GM12878 (cell line): ENCODE results near the gene LCAT. TPM values are rescaled to one million over a fixed set of nuclear protein-coding genes. Genes with fewer than 3 reads are reported as not detected.
A peak's percentile ranks its signal among the peaks of the same experiment; 100 is the strongest.

Experiments used
- CBX5 ChIP-seq: sonication (generic); IDR thresholded peaks from 2 replicates; pipeline ENCODE4 v1.6.1; 2016; ENCODE audit warnings: low read depth, moderate library complexity, mild to moderate bottlenecking, inconsistent platforms
- IRF4 ChIP-seq: IDR thresholded peaks from 2 replicates; pipeline ENCODE4 v1.6.1; 2011; ENCODE audit warnings: low read depth, low read length
- MEF2A ChIP-seq: IDR thresholded peaks from 2 replicates; pipeline ENCODE4 v1.6.1; 2011; ENCODE audit warnings: low read depth, mild to moderate bottlenecking, low read length, moderate library complexity; ENCODE audit not compliant: insufficient read depth
- MYB ChIP-seq: fragments of 150-350 bp; IDR thresholded peaks from 2 replicates; pipeline ENCODE4 v1.6.1; 2014; ENCODE audit warnings: mild to moderate bottlenecking, low read depth, low read length, borderline replicate concordance
- ZNF207 ChIP-seq: fragments of 450-650 bp; IDR thresholded peaks from 2 replicates; pipeline ENCODE4 v1.6.1; 2014; ENCODE audit warnings: antibody characterized with exemption, mild to moderate bottlenecking, borderline replicate concordance
- ZNF274 ChIP-seq: IDR thresholded peaks from one replicate; pipeline ENCODE4 v1.8.0; 2011; ENCODE audit not compliant: insufficient read length, insufficient read depth
- polyA plus RNA-seq, 11 experiments: library from polyadenylated mRNA; depleted of rRNA in 4 of 11; unstranded in 6 of 11; stranded (reverse) in 5 of 11; fragments of >200 nt; fragmentation: Nextera tagmentation in 4 of 11; fragmentation: Illumina TruSeq in 1 of 11; extraction: Ambion mirVana in 4 of 11; extraction: Trizol in 1 of 11; gene quantifications; 1 replicate in 1 of 11; 2 replicates in 10 of 11; pipeline versions ENCODE4 v1.2.1 to v1.2.3, GENCODE V29; 2011 to 2016; ENCODE audit warnings: inconsistent platforms in 2 of 11, missing spikeins in 2 of 11, low read depth in 1 of 11
- total RNA-seq, 4 experiments: library from RNA; depleted of rRNA in 3 of 4; stranded (reverse); fragments of >200 nt in 3 of 4; fragmentation: Illumina TruSeq in 1 of 4; extraction: Trizol in 1 of 4; gene quantifications; 2 replicates each; pipeline versions ENCODE4 v1.2.1 to v1.2.3, GENCODE V29; 2013 to 2021
- TF ChIP-seq, protein P1 (sequence below): fragments of 450-650 bp; formaldehyde crosslinking; IDR thresholded peaks from 2 replicates; pipeline ENCODE4 v1.4.0; 2020; ENCODE audit warnings: mild to moderate bottlenecking, moderate library complexity
- TF ChIP-seq, protein P2 (sequence below): IDR thresholded peaks from 2 replicates; pipeline ENCODE4 v1.6.1; 2011; ENCODE audit warnings: mild to moderate bottlenecking, low read depth, low read length, moderate library complexity; ENCODE audit not compliant: insufficient replicate concordance
- TF ChIP-seq, protein P3 (sequence below): IDR thresholded peaks from 2 replicates; pipeline ENCODE4 v1.6.1; 2012; ENCODE audit warnings: low read length, inconsistent platforms
- TF ChIP-seq, protein P4 (sequence below): IDR thresholded peaks from 2 replicates; pipeline ENCODE4 v1.6.1; 2012; ENCODE audit warnings: improper control_type of control experiment, low read depth, low read length; ENCODE audit not compliant: insufficient replicate concordance
- TF ChIP-seq, protein P5 (sequence below): fragments of 450-650 bp; IDR thresholded peaks from 2 replicates; pipeline ENCODE4 v1.6.1; 2018; ENCODE audit warnings: borderline replicate concordance, mild to moderate bottlenecking; ENCODE audit not compliant: partially characterized antibody

Gene LCAT
- total and polyA plus RNA-seq, 10 of the 15 experiments (the other 5 are each of a cell fraction or from before 2014, with no cell fraction given): 0.61 to 11.7 (median 3.3) TPM

DNA sequence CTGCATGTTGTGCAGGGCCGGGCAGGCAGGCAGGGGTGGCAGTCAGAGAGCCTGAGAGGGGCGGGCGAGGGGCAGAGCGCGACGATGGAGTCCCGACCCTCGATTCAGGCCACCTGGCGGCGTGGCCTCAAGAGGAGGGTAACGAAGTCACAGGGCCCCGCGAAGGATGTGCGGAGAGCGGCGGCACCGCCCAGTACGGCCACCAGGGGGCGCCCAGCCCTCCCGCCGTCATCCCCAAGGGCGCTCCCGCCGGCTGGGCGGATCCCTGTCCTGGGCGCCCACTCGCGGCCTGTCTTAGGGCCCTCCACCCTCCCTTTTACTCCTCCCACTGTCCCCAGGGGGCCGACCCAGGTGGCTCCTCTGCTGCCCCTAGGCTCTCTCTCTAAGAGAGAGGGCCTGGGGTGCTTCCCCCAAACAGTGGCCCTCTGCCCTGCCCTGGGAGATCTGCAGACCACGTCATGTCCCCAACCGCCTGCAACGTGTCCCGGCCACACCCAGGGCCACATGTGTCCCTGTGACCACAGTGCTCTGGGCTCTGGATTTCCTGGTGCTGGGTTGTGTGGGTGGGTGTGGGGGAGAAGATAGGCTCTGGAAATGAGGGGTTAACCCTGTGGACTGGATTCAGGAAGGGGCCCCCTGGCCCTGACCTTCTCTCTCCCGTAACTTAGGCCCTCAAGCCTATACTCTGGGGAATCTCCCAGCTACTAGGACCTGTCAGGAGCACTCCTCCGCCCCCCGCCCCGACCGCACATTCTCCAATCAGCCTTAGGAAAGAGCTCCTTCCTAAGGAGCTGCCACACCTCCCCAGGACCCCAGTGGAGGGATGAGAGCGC is 49.5 kb upstream of the LCAT start (continued):
- TF ChIP-seq, protein P1, sequence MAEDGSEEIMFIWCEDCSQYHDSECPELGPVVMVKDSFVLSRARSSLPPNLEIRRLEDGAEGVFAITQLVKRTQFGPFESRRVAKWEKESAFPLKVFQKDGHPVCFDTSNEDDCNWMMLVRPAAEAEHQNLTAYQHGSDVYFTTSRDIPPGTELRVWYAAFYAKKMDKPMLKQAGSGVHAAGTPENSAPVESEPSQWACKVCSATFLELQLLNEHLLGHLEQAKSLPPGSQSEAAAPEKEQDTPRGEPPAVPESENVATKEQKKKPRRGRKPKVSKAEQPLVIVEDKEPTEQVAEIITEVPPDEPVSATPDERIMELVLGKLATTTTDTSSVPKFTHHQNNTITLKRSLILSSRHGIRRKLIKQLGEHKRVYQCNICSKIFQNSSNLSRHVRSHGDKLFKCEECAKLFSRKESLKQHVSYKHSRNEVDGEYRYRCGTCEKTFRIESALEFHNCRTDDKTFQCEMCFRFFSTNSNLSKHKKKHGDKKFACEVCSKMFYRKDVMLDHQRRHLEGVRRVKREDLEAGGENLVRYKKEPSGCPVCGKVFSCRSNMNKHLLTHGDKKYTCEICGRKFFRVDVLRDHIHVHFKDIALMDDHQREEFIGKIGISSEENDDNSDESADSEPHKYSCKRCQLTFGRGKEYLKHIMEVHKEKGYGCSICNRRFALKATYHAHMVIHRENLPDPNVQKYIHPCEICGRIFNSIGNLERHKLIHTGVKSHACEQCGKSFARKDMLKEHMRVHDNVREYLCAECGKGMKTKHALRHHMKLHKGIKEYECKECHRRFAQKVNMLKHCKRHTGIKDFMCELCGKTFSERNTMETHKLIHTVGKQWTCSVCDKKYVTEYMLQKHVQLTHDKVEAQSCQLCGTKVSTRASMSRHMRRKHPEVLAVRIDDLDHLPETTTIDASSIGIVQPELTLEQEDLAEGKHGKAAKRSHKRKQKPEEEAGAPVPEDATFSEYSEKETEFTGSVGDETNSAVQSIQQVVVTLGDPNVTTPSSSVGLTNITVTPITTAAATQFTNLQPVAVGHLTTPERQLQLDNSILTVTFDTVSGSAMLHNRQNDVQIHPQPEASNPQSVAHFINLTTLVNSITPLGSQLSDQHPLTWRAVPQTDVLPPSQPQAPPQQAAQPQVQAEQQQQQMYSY (CRISPR knock-in tag): no peak
- peak; percentile 91; the same call in 1 of the 2 replicates for TF ChIP-seq ZNF207
- TF ChIP-seq MYB: no peak
- 0 out of 2 replicates have a peak, but pooled peaks have one; percentile 29 for TF ChIP-seq IRF4
- TF ChIP-seq CBX5: no peak
- TF ChIP-seq, protein P2, sequence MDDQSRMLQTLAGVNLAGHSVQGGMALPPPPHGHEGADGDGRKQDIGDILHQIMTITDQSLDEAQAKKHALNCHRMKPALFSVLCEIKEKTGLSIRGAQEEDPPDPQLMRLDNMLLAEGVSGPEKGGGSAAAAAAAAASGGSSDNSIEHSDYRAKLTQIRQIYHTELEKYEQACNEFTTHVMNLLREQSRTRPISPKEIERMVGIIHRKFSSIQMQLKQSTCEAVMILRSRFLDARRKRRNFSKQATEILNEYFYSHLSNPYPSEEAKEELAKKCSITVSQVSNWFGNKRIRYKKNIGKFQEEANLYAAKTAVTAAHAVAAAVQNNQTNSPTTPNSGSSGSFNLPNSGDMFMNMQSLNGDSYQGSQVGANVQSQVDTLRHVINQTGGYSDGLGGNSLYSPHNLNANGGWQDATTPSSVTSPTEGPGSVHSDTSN: no peak
- no peak for TF ChIP-seq ZNF274
- TF ChIP-seq, protein P3, sequence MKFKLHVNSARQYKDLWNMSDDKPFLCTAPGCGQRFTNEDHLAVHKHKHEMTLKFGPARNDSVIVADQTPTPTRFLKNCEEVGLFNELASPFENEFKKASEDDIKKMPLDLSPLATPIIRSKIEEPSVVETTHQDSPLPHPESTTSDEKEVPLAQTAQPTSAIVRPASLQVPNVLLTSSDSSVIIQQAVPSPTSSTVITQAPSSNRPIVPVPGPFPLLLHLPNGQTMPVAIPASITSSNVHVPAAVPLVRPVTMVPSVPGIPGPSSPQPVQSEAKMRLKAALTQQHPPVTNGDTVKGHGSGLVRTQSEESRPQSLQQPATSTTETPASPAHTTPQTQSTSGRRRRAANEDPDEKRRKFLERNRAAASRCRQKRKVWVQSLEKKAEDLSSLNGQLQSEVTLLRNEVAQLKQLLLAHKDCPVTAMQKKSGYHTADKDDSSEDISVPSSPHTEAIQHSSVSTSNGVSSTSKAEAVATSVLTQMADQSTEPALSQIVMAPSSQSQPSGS: no peak
- TF ChIP-seq, protein P4, sequence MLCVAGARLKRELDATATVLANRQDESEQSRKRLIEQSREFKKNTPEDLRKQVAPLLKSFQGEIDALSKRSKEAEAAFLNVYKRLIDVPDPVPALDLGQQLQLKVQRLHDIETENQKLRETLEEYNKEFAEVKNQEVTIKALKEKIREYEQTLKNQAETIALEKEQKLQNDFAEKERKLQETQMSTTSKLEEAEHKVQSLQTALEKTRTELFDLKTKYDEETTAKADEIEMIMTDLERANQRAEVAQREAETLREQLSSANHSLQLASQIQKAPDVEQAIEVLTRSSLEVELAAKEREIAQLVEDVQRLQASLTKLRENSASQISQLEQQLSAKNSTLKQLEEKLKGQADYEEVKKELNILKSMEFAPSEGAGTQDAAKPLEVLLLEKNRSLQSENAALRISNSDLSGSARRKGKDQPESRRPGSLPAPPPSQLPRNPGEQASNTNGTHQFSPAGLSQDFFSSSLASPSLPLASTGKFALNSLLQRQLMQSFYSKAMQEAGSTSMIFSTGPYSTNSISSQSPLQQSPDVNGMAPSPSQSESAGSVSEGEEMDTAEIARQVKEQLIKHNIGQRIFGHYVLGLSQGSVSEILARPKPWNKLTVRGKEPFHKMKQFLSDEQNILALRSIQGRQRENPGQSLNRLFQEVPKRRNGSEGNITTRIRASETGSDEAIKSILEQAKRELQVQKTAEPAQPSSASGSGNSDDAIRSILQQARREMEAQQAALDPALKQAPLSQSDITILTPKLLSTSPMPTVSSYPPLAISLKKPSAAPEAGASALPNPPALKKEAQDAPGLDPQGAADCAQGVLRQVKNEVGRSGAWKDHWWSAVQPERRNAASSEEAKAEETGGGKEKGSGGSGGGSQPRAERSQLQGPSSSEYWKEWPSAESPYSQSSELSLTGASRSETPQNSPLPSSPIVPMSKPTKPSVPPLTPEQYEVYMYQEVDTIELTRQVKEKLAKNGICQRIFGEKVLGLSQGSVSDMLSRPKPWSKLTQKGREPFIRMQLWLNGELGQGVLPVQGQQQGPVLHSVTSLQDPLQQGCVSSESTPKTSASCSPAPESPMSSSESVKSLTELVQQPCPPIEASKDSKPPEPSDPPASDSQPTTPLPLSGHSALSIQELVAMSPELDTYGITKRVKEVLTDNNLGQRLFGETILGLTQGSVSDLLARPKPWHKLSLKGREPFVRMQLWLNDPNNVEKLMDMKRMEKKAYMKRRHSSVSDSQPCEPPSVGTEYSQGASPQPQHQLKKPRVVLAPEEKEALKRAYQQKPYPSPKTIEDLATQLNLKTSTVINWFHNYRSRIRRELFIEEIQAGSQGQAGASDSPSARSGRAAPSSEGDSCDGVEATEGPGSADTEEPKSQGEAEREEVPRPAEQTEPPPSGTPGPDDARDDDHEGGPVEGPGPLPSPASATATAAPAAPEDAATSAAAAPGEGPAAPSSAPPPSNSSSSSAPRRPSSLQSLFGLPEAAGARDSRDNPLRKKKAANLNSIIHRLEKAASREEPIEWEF: no peak
- TF ChIP-seq MEF2A: 0 out of 2 replicates have a peak, but pooled peaks have one; percentile 13
- TF ChIP-seq, protein P5, sequence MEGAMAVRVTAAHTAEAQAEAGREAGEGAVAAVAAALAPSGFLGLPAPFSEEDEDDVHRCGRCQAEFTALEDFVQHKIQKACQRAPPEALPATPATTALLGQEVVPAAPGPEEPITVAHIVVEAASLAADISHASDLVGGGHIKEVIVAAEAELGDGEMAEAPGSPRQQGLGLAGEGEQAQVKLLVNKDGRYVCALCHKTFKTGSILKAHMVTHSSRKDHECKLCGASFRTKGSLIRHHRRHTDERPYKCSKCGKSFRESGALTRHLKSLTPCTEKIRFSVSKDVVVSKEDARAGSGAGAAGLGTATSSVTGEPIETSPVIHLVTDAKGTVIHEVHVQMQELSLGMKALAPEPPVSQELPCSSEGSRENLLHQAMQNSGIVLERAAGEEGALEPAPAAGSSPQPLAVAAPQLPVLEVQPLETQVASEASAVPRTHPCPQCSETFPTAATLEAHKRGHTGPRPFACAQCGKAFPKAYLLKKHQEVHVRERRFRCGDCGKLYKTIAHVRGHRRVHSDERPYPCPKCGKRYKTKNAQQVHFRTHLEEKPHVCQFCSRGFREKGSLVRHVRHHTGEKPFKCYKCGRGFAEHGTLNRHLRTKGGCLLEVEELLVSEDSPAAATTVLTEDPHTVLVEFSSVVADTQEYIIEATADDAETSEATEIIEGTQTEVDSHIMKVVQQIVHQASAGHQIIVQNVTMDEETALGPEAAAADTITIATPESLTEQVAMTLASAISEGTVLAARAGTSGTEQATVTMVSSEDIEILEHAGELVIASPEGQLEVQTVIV: no peak
